Kidney epithelial cell (primary cell): ENCODE measurements around the gene FAF1. TPM values are rescaled to one million over a fixed set of nuclear protein-coding genes. Genes with fewer than 3 reads are reported as not detected.

Source experiments
- DNase-seq: peaks from one replicate; pipeline ENCODE4 v3.0.0-alpha.2; 2010; ENCODE audit warnings: low read depth
- H3K27me3 ChIP-seq: 2 replicates; pipeline ENCODE4 v1.6.0; 2011; ENCODE audit warnings: low read length; ENCODE audit not compliant: control insufficient read depth, insufficient read depth
- H3K36me3 ChIP-seq: 2 replicates; pipeline ENCODE4 v1.5.1; 2011; ENCODE audit warnings: low read length; ENCODE audit not compliant: control insufficient read depth, insufficient read depth
- H3K4me3 ChIP-seq: 2 replicates; pipeline ENCODE4 v1.5.1; 2011; ENCODE audit warnings: low read depth, mild to moderate bottlenecking, control low read depth, low read length
- total RNA-seq: library from RNA; depleted of rRNA; stranded (reverse); fragments of >200 nt; gene quantifications from 2 replicates; pipeline ENCODE4 v1.2.3, GENCODE V29; 2015
- TF ChIP-seq, protein P1 (sequence below): IDR thresholded peaks from 2 replicates; pipeline ENCODE4 v1.5.1; 2011; ENCODE audit warnings: mild to moderate bottlenecking, moderate library complexity, low read length, control low read depth, inconsistent platforms; ENCODE audit not compliant: insufficient read depth, poor library complexity, severe bottlenecking

Gene FAF1
- total RNA-seq, 1 donor from 2014 or later = 57.8 TPM

DNA sequence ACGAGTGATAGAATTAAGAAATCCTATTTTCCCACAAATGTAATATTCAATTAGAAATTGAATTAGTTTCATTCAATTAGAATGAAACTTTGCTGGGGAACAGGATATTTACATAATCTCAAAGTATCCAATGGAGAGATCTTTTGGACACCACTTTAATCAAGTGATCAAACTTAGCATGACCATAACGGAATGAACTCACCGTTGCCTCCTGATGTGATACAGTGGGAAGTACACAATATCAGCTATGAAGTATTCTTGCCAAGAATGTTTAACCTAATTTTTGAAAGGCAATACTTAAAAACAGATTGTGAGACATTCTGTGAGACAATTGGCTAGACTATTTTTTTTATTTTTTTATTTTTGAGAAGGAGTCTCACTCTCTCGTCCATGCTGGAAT is 26.6 kb upstream of the FAF1 start:
- Histone ChIP-seq H3K4me3 (no peak overlapping the region), H3K36me3 (no peaks in the 10 kb centered on the region), H3K27me3 (no peaks in the 10 kb centered on the region)
- TF ChIP-seq, protein P1, sequence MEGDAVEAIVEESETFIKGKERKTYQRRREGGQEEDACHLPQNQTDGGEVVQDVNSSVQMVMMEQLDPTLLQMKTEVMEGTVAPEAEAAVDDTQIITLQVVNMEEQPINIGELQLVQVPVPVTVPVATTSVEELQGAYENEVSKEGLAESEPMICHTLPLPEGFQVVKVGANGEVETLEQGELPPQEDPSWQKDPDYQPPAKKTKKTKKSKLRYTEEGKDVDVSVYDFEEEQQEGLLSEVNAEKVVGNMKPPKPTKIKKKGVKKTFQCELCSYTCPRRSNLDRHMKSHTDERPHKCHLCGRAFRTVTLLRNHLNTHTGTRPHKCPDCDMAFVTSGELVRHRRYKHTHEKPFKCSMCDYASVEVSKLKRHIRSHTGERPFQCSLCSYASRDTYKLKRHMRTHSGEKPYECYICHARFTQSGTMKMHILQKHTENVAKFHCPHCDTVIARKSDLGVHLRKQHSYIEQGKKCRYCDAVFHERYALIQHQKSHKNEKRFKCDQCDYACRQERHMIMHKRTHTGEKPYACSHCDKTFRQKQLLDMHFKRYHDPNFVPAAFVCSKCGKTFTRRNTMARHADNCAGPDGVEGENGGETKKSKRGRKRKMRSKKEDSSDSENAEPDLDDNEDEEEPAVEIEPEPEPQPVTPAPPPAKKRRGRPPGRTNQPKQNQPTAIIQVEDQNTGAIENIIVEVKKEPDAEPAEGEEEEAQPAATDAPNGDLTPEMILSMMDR = no peak
- no peak for DNase-seq

DNA sequence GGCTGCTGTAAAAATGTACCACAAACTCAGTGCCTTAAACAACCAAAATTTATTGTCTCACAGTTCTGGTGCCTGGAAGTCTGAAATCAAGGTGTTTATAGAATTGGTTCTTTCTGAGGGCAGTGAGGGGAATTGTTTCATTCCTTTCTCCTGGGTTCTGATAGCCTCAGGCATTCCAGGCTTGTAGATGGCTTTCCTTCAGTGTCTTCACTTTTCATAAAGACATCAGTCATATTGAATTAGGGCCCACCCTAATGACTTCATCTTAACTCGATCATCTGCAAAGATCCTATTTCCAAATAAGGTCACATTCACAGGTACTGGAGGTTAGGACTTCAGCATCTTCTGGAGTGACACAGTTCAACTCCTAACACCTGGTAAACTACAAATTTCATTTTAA is 25.0 kb upstream of the FAF1 start:
- DNase-seq = no peak
- TF ChIP-seq, protein P1 = no peak
- no peaks in the 10 kb centered on the region for H3K27me3 ChIP-seq
- H3K4me3 ChIP-seq = no peak overlapping the region
- H3K36me3 ChIP-seq = no peaks in the 10 kb centered on the region

DNA sequence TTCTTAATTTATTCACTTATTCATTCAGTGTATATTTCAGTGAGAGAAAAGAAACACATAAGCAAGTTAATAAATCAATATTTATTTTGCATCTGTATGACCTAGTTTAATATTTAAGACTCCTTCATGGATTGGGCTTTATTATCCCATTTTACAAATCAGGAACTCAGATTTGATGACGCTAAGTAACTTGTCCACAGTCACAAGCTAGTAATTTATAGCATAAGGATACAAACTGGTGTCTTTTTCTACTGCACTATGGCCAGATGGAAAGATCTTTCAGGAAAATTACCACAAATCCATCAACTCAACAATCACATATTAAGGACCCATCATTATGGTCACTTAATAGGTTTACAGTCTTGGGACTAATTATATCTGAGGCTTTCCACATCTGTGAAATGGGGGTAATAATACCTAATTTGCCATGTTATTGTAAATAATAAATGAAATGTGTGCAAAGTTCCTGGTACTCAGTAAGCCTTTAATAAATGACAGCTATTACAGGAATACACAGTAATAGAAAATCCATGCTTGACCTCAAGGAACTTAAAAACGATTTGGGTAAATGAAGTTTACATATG is 23.2 kb upstream of the FAF1 start:
- Histone ChIP-seq H3K36me3 (no peaks in the 10 kb centered on the region), H3K4me3 (no peak overlapping the region), H3K27me3 (peaks cover 7% of the 10 kb centered on the region)
- TF ChIP-seq, protein P1 = no peak
- DNase-seq = no peak

DNA sequence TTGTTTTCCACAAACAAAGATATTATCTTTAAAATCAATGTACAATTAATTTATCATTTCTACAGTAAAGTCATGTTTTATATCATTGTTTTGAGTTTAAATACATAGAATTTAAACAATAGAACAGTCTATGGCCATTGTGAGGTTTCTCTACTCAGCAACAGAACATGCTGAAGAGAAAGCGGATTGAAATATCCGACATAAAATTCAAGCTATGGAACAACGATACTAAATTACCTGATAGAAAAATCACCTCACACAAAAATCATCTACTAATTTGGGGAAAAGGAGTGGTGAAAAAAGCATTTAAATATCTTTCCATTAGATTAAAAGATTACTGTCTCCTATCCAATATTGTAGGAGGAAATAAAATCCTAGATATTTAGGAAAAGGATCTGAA is 22.5 kb upstream of the FAF1 start:
- Histone ChIP-seq H3K4me3 (no peak overlapping the region), H3K27me3 (peaks cover 13% of the 10 kb centered on the region), H3K36me3 (no peaks in the 10 kb centered on the region)
- TF ChIP-seq, protein P1 = no peak
- no peak for DNase-seq

DNA sequence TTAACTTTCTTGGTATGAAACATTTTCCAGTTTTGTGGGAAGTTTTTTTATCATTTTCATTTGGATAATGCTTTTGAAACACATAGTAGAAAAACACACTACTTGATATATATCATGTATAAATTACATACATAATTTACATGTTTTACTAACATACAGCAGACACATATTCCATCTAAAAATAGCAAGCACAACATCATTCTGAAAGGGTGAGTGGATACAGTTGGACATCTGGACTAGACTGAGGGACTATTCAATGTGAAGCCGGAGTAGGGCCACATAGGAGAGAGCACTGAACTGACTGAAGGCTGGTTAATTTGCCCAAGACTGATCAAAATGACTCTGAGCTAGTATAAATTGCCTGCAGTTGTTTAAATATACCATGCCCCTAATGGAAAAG is 21.7 kb upstream of the FAF1 start:
- H3K27me3 ChIP-seq = peaks cover 21% of the 10 kb centered on the region
- H3K4me3 ChIP-seq = no peak overlapping the region
- TF ChIP-seq, protein P1 = no peak
- H3K36me3 ChIP-seq = no peaks in the 10 kb centered on the region
- DNase-seq = no peak

DNA sequence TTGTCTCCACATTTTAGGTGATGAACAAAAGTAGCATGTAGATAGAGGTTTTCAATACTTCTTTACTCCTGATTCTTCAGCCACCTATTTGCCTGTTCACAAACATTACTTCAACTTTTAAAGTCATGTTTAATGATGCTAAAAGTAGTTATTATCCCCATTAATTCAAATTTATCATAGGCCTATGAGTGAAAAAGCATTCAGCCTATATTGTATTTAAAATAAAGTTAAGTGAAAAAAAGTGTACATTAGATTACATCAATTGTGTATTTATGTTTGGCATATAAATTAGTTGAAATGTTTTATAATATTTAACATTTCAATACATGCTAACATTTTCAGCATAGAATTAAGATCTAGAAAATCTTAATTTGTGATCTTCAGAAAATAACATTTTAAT is 20.4 kb upstream of the FAF1 start:
- H3K4me3 ChIP-seq = no peak overlapping the region
- no peak for DNase-seq
- no peaks in the 10 kb centered on the region for H3K36me3 ChIP-seq
- peaks cover 29% of the 10 kb centered on the region for H3K27me3 ChIP-seq
- TF ChIP-seq, protein P1 = no peak
